ENCODE measurements around the gene ZNF296. TPM values are rescaled to one million over a fixed set of nuclear protein-coding genes. Genes with fewer than 3 reads are reported as not detected.

The ZNF296 gene
- total and polyA plus RNA-seq, 2 of the 13 experiments (the other 11 are each of a cell fraction or from before 2014, with no cell fraction given): 0.26 to 0.62 TPM

GRCh38 chr19:45059258-45059965 lies 16.9 kb downstream of the ZNF296 start (continued):
- TF ChIP-seq ZBTB33 (CRISPR knock-in tag; IDR thresholded peaks at IDR 0.05): 0 out of 2 replicates have a peak, but pooled peaks have one; percentile 21
- no peak for TF ChIP-seq ZNF713 (CRISPR knock-in tag; IDR thresholded peaks at IDR 0.05)
- peak; percentile 62 for TF ChIP-seq XRCC5 (optimal IDR thresholded peaks at IDR 0.05; ENCODE audit: low read length)
- no peak for TF ChIP-seq PRDM10 (CRISPR knock-in tag; IDR thresholded peaks at IDR 0.05; ENCODE audit: low read depth)
- TF ChIP-seq ZNF674 (CRISPR knock-in tag; IDR thresholded peaks at IDR 0.05; ENCODE audit: low read depth): no peak
- 0 out of 2 replicates have a peak, but pooled peaks have one; percentile 22 for TF ChIP-seq MIXL1 (CRISPR knock-in tag; IDR thresholded peaks at IDR 0.05)
- TF ChIP-seq ZNF629 (CRISPR knock-in tag; conservative IDR thresholded peaks at IDR 0.05): 0 out of 2 replicates have a peak, but pooled peaks have one; percentile 8
- peak; percentile 54 for TF ChIP-seq ZNF687 (CRISPR knock-in tag; IDR thresholded peaks at IDR 0.05)
- no peak for TF ChIP-seq DZIP1 (CRISPR knock-in tag; IDR thresholded peaks at IDR 0.05)
- no peak for TF ChIP-seq CEBPZ (IDR thresholded peaks at IDR 0.05; ENCODE audit: low read length)
- no peak for TF ChIP-seq MAF1 (CRISPR knock-in tag; IDR thresholded peaks at IDR 0.05; ENCODE audit: borderline replicate concordance)
